GM19351 (cell line): ENCODE data around the gene DNM2.
"Not testable (repeated sequence)": the region's sequence is repeated elsewhere in the genome, so short reads cannot be mapped to it uniquely, and the experiment has no call there.

Experiments used
- ATAC-seq: cut with Tn5 transposase; IDR thresholded peaks from one replicate; pipeline ENCODE4 v1.9.1; 2021; ENCODE audit warnings: mild to moderate bottlenecking, moderate library complexity; ENCODE audit not compliant: unreplicated experiment

Gene DNM2

GRCh38 chr19:10751109-10751953, 33.5 kb downstream of the DNM2 start:
- no peak for ATAC-seq

- no peak for ATAC-seq
Measured at GRCh38 chr19:10752237-10752912, 34.5 kb downstream of the DNM2 start.

- no peak for ATAC-seq
Measured at GRCh38 chr19:10752913-10753704, 35.2 kb downstream of the DNM2 start.

- ATAC-seq: no peak
Measured at GRCh38 chr19:10756371-10756770, 38.5 kb downstream of the DNM2 start.

GRCh38 chr19:10756791-10757190, 38.9 kb downstream of the DNM2 start:
- ATAC-seq: no peak

- not testable (repeated sequence) for ATAC-seq
Measured at GRCh38 chr19:10758050-10758449, 40.2 kb downstream of the DNM2 start.

GRCh38 chr19:10758978-10759377, 41.1 kb downstream of the DNM2 start:
- ATAC-seq: no peak

- no peak for ATAC-seq
Measured at GRCh38 chr19:10760273-10760944, 42.5 kb downstream of the DNM2 start.

- no peak for ATAC-seq
Measured at GRCh38 chr19:10761443-10762250, 43.8 kb downstream of the DNM2 start.

- ATAC-seq: no peak
Measured at GRCh38 chr19:10762656-10763055, 44.8 kb downstream of the DNM2 start.

GRCh38 chr19:10763411-10763810, 45.5 kb downstream of the DNM2 start:
- ATAC-seq: no peak

GRCh38 chr19:10763828-10764339, 46.0 kb downstream of the DNM2 start:
- ATAC-seq: no peak

GRCh38 chr19:10764340-10764894, 46.5 kb downstream of the DNM2 start:
- no peak for ATAC-seq

- ATAC-seq: no peak
Measured at GRCh38 chr19:10766049-10766623, 48.3 kb downstream of the DNM2 start.

- no peak for ATAC-seq
Measured at GRCh38 chr19:10766671-10767201, 48.9 kb downstream of the DNM2 start.

- no peak for ATAC-seq
Measured at GRCh38 chr19:10767726-10768125, 49.8 kb downstream of the DNM2 start.

GRCh38 chr19:10768369-10768768, 50.5 kb downstream of the DNM2 start:
- no peak for ATAC-seq

- ATAC-seq: no peak
Measured at GRCh38 chr19:10768936-10769335, 51.1 kb downstream of the DNM2 start.
